Panc1 (cell line): ENCODE measurements around the gene POLR2B.

ENCODE experiments used
- POLR2AphosphoS5 ChIP-seq: IDR thresholded peaks from 2 replicates; pipeline ENCODE4 v1.6.1; 2012; ENCODE audit warnings: mild to moderate bottlenecking, low read depth, low read length, moderate library complexity
- SIN3A ChIP-seq: IDR thresholded peaks from 2 replicates; pipeline ENCODE4 v1.6.1; 2012; ENCODE audit warnings: low read depth, mild to moderate bottlenecking, low read length, moderate library complexity, borderline replicate concordance; ENCODE audit not compliant: insufficient read depth
- TCF7L2 ChIP-seq: IDR thresholded peaks from 2 replicates; pipeline ENCODE4 v1.6.1; 2011; ENCODE audit warnings: mild to moderate bottlenecking, low read depth, low read length, inconsistent platforms
- TF ChIP-seq, protein P1 (sequence below): fragments of 450-650 bp; IDR thresholded peaks from 2 replicates; pipeline ENCODE4 v1.5.1; 2017; ENCODE audit warnings: mild to moderate bottlenecking
- TF ChIP-seq, protein P2 (sequence below), 2 experiments: IDR thresholded peaks; 2 replicates each; pipeline ENCODE4 v1.6.1; 2011 to 2012; ENCODE audit warnings: low read depth in 2 of 2, control low read depth in 1 of 2, low read length in 1 of 2, mild to moderate bottlenecking in 1 of 2, moderate library complexity in 1 of 2; ENCODE audit not compliant: insufficient read depth in 1 of 2

DNA sequence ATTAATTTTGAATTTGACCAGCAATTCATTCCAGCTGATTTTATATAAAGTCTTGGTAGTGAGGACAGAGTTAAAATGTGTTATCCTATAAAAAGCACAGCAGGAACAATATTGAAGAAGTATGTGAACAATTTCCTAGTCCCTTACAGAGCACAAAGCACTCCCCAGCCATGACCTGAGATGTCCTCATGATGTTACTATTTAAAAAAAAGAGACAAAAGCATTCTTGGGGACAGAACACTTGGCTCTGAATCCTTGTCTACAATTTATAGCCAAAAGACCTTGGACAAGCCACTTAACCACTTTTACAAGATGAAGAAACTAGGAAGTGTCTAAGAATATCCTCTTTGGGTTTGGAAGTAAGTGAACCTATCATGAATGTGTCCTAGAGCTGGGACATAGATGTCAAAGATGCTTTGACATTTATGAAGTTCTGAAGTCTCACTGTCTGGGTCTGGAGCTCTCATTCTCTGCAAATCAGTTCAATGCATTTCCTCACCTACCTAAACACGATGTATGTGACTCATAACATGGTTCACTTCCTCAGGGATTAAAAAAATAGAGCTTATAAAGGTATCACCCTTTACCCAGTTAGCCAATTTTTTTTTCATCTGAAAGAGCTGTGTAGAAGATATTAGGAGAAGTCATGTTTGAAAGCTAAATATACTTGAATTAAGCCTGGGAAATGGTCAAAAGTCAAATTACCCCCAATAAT is 70.1 kb downstream of the POLR2B start:
- TF ChIP-seq TCF7L2 (no peak), POLR2AphosphoS5 (no peak), SIN3A (no peak)
- TF ChIP-seq, protein P1, sequence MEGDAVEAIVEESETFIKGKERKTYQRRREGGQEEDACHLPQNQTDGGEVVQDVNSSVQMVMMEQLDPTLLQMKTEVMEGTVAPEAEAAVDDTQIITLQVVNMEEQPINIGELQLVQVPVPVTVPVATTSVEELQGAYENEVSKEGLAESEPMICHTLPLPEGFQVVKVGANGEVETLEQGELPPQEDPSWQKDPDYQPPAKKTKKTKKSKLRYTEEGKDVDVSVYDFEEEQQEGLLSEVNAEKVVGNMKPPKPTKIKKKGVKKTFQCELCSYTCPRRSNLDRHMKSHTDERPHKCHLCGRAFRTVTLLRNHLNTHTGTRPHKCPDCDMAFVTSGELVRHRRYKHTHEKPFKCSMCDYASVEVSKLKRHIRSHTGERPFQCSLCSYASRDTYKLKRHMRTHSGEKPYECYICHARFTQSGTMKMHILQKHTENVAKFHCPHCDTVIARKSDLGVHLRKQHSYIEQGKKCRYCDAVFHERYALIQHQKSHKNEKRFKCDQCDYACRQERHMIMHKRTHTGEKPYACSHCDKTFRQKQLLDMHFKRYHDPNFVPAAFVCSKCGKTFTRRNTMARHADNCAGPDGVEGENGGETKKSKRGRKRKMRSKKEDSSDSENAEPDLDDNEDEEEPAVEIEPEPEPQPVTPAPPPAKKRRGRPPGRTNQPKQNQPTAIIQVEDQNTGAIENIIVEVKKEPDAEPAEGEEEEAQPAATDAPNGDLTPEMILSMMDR = no peak
- TF ChIP-seq, protein P2, sequence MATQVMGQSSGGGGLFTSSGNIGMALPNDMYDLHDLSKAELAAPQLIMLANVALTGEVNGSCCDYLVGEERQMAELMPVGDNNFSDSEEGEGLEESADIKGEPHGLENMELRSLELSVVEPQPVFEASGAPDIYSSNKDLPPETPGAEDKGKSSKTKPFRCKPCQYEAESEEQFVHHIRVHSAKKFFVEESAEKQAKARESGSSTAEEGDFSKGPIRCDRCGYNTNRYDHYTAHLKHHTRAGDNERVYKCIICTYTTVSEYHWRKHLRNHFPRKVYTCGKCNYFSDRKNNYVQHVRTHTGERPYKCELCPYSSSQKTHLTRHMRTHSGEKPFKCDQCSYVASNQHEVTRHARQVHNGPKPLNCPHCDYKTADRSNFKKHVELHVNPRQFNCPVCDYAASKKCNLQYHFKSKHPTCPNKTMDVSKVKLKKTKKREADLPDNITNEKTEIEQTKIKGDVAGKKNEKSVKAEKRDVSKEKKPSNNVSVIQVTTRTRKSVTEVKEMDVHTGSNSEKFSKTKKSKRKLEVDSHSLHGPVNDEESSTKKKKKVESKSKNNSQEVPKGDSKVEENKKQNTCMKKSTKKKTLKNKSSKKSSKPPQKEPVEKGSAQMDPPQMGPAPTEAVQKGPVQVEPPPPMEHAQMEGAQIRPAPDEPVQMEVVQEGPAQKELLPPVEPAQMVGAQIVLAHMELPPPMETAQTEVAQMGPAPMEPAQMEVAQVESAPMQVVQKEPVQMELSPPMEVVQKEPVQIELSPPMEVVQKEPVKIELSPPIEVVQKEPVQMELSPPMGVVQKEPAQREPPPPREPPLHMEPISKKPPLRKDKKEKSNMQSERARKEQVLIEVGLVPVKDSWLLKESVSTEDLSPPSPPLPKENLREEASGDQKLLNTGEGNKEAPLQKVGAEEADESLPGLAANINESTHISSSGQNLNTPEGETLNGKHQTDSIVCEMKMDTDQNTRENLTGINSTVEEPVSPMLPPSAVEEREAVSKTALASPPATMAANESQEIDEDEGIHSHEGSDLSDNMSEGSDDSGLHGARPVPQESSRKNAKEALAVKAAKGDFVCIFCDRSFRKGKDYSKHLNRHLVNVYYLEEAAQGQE (IDR thresholded peaks at IDR 0.05; ENCODE audit: insufficient read depth in 1 of 2, low read depth in 2 of 2, low read length in 1 of 2) = no peak
